ENCODE results near the gene SFMBT1. TPM values are rescaled to one million over a fixed set of nuclear protein-coding genes. Genes with fewer than 3 reads are reported as not detected.

Gene SFMBT1
- total and polyA plus RNA-seq, 2 experiments from 2014 or later, result 8.5 to 18.1 TPM

- H3K79me2 ChIP-seq, result peaks cover 8% of the 10 kb centered on the region
- no peaks in the 10 kb centered on the region for H3K4me1 ChIP-seq (ENCODE audit: insufficient read depth)
- WGBS (ENCODE audit: low lambda C conversion rate, missing lambda C conversion rate), result 65% methylated on average over 4 of the region's 4 CpGs
- no peak overlapping the region for H3K27ac ChIP-seq
- no peaks in the 10 kb centered on the region for H3K27me3 ChIP-seq
- H3K36me3 ChIP-seq (replicated peaks; ENCODE audit: insufficient read depth, low read depth), result peaks cover 4% of the 10 kb centered on the region
- no peaks in the 10 kb centered on the region for H4K20me1 ChIP-seq (ENCODE audit: insufficient read depth, poor library complexity, severe bottlenecking)
- no peaks in the 10 kb centered on the region for H3K9me3 ChIP-seq (ENCODE audit: low read depth)
- H3K4me3 ChIP-seq, result no peak overlapping the region
- H2AFZ ChIP-seq, result no peak overlapping the region
- H3K4me2 ChIP-seq, result no peak overlapping the region
- H3K9me2 ChIP-seq (replicated peaks; ENCODE audit: insufficient read depth), result no peaks in the 10 kb centered on the region
- DNase-seq (ENCODE audit: low spot score), result no peak
- no peak for TF ChIP-seq EZH2 (IDR thresholded peaks at IDR 0.05; ENCODE audit: borderline replicate concordance)
- TF ChIP-seq CTCF (IDR thresholded peaks at IDR 0.05; ENCODE audit: poor library complexity), result no peak
- no peak for TF ChIP-seq EZH2phosphoT487 (IDR thresholded peaks at IDR 0.05; ENCODE audit: low read depth, severe bottlenecking, unreplicated experiment)
Observed at GRCh38 chr3:52881871-52882270, 164.0 kb downstream of the SFMBT1 start.

GRCh38 chr3:52880474-52880873 is 165.4 kb downstream of the SFMBT1 start:
- no peaks in the 10 kb centered on the region for H3K9me2 ChIP-seq (replicated peaks; ENCODE audit: insufficient read depth)
- H4K20me1 ChIP-seq (ENCODE audit: insufficient read depth, poor library complexity, severe bottlenecking), result no peaks in the 10 kb centered on the region
- TF ChIP-seq CTCF (IDR thresholded peaks at IDR 0.05; ENCODE audit: poor library complexity) (no peak), EZH2 (IDR thresholded peaks at IDR 0.05; ENCODE audit: borderline replicate concordance) (no peak), EZH2phosphoT487 (IDR thresholded peaks at IDR 0.05; ENCODE audit: low read depth, severe bottlenecking, unreplicated experiment) (no peak)
- peaks cover 11% of the 10 kb centered on the region for H3K79me2 ChIP-seq
- H3K4me3 ChIP-seq, result no peak overlapping the region
- no peak for DNase-seq (ENCODE audit: low spot score)
- no peaks in the 10 kb centered on the region for H3K4me1 ChIP-seq (ENCODE audit: insufficient read depth)
- no peak overlapping the region for H3K27ac ChIP-seq
- H3K36me3 ChIP-seq (replicated peaks; ENCODE audit: insufficient read depth, low read depth), result peaks cover 4% of the 10 kb centered on the region
- H3K9me3 ChIP-seq (ENCODE audit: low read depth), result no peaks in the 10 kb centered on the region
- no peaks in the 10 kb centered on the region for H3K27me3 ChIP-seq
- WGBS (ENCODE audit: low lambda C conversion rate, missing lambda C conversion rate), result 89% methylated on average over 3 of the region's 3 CpGs
- H3K4me2 ChIP-seq, result no peak overlapping the region
- H2AFZ ChIP-seq, result no peak overlapping the region

GRCh38 chr3:52880047-52880446 is 165.8 kb downstream of the SFMBT1 start:
- 94% methylated on average over 5 of the region's 5 CpGs for WGBS (ENCODE audit: low lambda C conversion rate, missing lambda C conversion rate)
- H3K9me2 ChIP-seq (replicated peaks; ENCODE audit: insufficient read depth), result no peaks in the 10 kb centered on the region
- peaks cover 13% of the 10 kb centered on the region for H3K79me2 ChIP-seq
- H3K4me3 ChIP-seq, result no peak overlapping the region
- peaks cover 1% of the 10 kb centered on the region for H3K36me3 ChIP-seq (replicated peaks; ENCODE audit: insufficient read depth, low read depth)
- no peak overlapping the region for H2AFZ ChIP-seq
- no peak overlapping the region for H3K4me2 ChIP-seq
- H3K4me1 ChIP-seq (ENCODE audit: insufficient read depth), result no peaks in the 10 kb centered on the region
- no peak for DNase-seq (ENCODE audit: low spot score)
- H4K20me1 ChIP-seq (ENCODE audit: insufficient read depth, poor library complexity, severe bottlenecking), result no peaks in the 10 kb centered on the region
- H3K27ac ChIP-seq, result no peak overlapping the region
- TF ChIP-seq CTCF (IDR thresholded peaks at IDR 0.05; ENCODE audit: poor library complexity) (no peak), EZH2phosphoT487 (IDR thresholded peaks at IDR 0.05; ENCODE audit: low read depth, severe bottlenecking, unreplicated experiment) (no peak), EZH2 (IDR thresholded peaks at IDR 0.05; ENCODE audit: borderline replicate concordance) (no peak)
- H3K27me3 ChIP-seq, result no peaks in the 10 kb centered on the region
- no peaks in the 10 kb centered on the region for H3K9me3 ChIP-seq (ENCODE audit: low read depth)

GRCh38 chr3:52879581-52879980 is 166.3 kb downstream of the SFMBT1 start:
- H4K20me1 ChIP-seq (ENCODE audit: insufficient read depth, poor library complexity, severe bottlenecking), result no peaks in the 10 kb centered on the region
- WGBS (ENCODE audit: low lambda C conversion rate, missing lambda C conversion rate), result 95% methylated on average over 4 of the region's 4 CpGs

More at GRCh38 chr3:52879581-52879980, 166.3 kb downstream of the SFMBT1 start:
- no peak overlapping the region for H3K4me2 ChIP-seq
- no peak for TF ChIP-seq CTCF (IDR thresholded peaks at IDR 0.05; ENCODE audit: poor library complexity)
- no peak for TF ChIP-seq EZH2phosphoT487 (IDR thresholded peaks at IDR 0.05; ENCODE audit: low read depth, severe bottlenecking, unreplicated experiment)
- TF ChIP-seq EZH2 (IDR thresholded peaks at IDR 0.05; ENCODE audit: borderline replicate concordance), result no peak
- no peak overlapping the region for H3K4me3 ChIP-seq
- H3K27me3 ChIP-seq, result no peaks in the 10 kb centered on the region
- no peak overlapping the region for H2AFZ ChIP-seq
- no peak overlapping the region for H3K27ac ChIP-seq
- DNase-seq (ENCODE audit: low spot score), result no peak
- H3K4me1 ChIP-seq (ENCODE audit: insufficient read depth), result no peaks in the 10 kb centered on the region
- H3K9me2 ChIP-seq (replicated peaks; ENCODE audit: insufficient read depth), result no peaks in the 10 kb centered on the region
- no peaks in the 10 kb centered on the region for H3K9me3 ChIP-seq (ENCODE audit: low read depth)
- H3K36me3 ChIP-seq (replicated peaks; ENCODE audit: insufficient read depth, low read depth), result no peaks in the 10 kb centered on the region
- H3K79me2 ChIP-seq, result peaks cover 17% of the 10 kb centered on the region

All from hepatocyte (in vitro differentiated cells).